K562 (cell line): ENCODE results near the gene TXNRD2. TPM values are rescaled to one million over a fixed set of nuclear protein-coding genes. Genes with fewer than 3 reads are reported as not detected.

Experiments used
- CBX5 ChIP-seq: IDR thresholded peaks from 2 replicates; pipeline ENCODE4 v1.6.1; 2014; ENCODE audit warnings: low read depth, borderline replicate concordance
- CBX8 ChIP-seq: fragments of 200-600 bp; sonication (generic); IDR thresholded peaks from 2 replicates; pipeline ENCODE4 v1.6.1; 2012; ENCODE audit warnings: borderline replicate concordance, mixed run types, low read depth, mild to moderate bottlenecking, moderate library complexity, mixed read lengths, low read length, control low read depth, inconsistent platforms; ENCODE audit not compliant: poor library complexity, severe bottlenecking; ENCODE audit errors: extremely low read depth
- GTF2A2 ChIP-seq: IDR thresholded peaks from 2 replicates; pipeline ENCODE4 v1.6.1; 2016; ENCODE audit warnings: mild to moderate bottlenecking, missing genetic modification characterization, missing compliant biosample characterization
- HBP1 ChIP-seq: fragments of 450-650 bp; formaldehyde crosslinking; IDR thresholded peaks from 2 replicates; pipeline ENCODE4 v1.4.0; 2022; ENCODE audit warnings: missing genetic modification characterization
- IRF1 ChIP-seq: sonication (generic); formaldehyde crosslinking; IDR thresholded peaks from 2 replicates; pipeline ENCODE4 v1.8.0; 2022; ENCODE audit warnings: missing genetic modification reagents, mild to moderate bottlenecking, borderline replicate concordance
- LEF1 ChIP-seq: fragments of 450-650 bp; IDR thresholded peaks from 2 replicates; pipeline ENCODE4 v1.6.1; 2016; ENCODE audit warnings: mild to moderate bottlenecking
- NRF1 ChIP-seq, 2 experiments: fragments of 450-650 bp; IDR thresholded peaks in 1 of 2; conservative IDR thresholded peaks in 1 of 2; 2 replicates each; pipeline ENCODE4 v1.6.1; 2014; ENCODE audit warnings: mild to moderate bottlenecking in 2 of 2
- POLR3A ChIP-seq: IDR thresholded peaks from 2 replicates; pipeline ENCODE4 v1.6.1; 2011; ENCODE audit warnings: borderline replicate concordance, mild to moderate bottlenecking, moderate library complexity; ENCODE audit not compliant: insufficient read length, insufficient read depth; ENCODE audit errors: extremely low read depth
- RFX1 ChIP-seq: fragments of 450-650 bp; IDR thresholded peaks from 2 replicates; pipeline ENCODE4 v1.6.1; 2016; ENCODE audit warnings: mild to moderate bottlenecking, moderate library complexity
- ZFP1 ChIP-seq: fragments of 450-650 bp; formaldehyde crosslinking; IDR thresholded peaks from 2 replicates; pipeline ENCODE4 v1.4.0; 2020; ENCODE audit warnings: mild to moderate bottlenecking, mixed read lengths
- ZFP30 ChIP-seq: fragments of 250-450 bp; sonication (Bioruptor Pico); IDR thresholded peaks from 2 replicates; pipeline ENCODE4 v1.8.0; 2022; ENCODE audit warnings: moderate library complexity, mild to moderate bottlenecking, inconsistent platforms, borderline replicate concordance
- polyA plus RNA-seq, 8 experiments: library from polyadenylated mRNA; depleted of rRNA in 4 of 8; stranded (reverse) in 5 of 8; unstranded in 3 of 8; fragments of >200 nt; fragmentation: Nextera tagmentation in 2 of 8; fragmentation: Illumina TruSeq in 1 of 8; extraction: Ambion mirVana in 2 of 8; extraction: Trizol in 1 of 8; gene quantifications; 2 replicates each; pipeline versions ENCODE4 v1.2.1 to v1.2.3, GENCODE V29; 2011 to 2014; ENCODE audit warnings: inconsistent platforms in 1 of 8, missing spikeins in 1 of 8
- total RNA-seq, 7 experiments: library from RNA; depleted of rRNA in 6 of 7; stranded (reverse); fragments of >200 nt in 6 of 7; fragmentation: Illumina TruSeq in 2 of 7; extraction: Trizol in 2 of 7; gene quantifications; 2 replicates each; pipeline versions ENCODE4 v1.2.1 to v1.2.3, GENCODE V29; 2011 to 2021; ENCODE audit warnings: low replicate concordance in 1 of 7
- TF ChIP-seq, protein P1 (sequence below): fragments of 450-650 bp; IDR thresholded peaks from 2 replicates; pipeline ENCODE4 v1.6.1; 2016; ENCODE audit warnings: low read depth
- TF ChIP-seq, protein P2 (sequence below): sonication (generic); IDR thresholded peaks from 2 replicates; pipeline ENCODE4 v1.6.1; 2016

The TXNRD2 gene
- total and polyA plus RNA-seq, 9 of the 15 experiments (the other 6 are each of a cell fraction or from before 2014, with no cell fraction given), result 3.3 to 80.2 (median 49.4) TPM

- TF ChIP-seq, protein P1, sequence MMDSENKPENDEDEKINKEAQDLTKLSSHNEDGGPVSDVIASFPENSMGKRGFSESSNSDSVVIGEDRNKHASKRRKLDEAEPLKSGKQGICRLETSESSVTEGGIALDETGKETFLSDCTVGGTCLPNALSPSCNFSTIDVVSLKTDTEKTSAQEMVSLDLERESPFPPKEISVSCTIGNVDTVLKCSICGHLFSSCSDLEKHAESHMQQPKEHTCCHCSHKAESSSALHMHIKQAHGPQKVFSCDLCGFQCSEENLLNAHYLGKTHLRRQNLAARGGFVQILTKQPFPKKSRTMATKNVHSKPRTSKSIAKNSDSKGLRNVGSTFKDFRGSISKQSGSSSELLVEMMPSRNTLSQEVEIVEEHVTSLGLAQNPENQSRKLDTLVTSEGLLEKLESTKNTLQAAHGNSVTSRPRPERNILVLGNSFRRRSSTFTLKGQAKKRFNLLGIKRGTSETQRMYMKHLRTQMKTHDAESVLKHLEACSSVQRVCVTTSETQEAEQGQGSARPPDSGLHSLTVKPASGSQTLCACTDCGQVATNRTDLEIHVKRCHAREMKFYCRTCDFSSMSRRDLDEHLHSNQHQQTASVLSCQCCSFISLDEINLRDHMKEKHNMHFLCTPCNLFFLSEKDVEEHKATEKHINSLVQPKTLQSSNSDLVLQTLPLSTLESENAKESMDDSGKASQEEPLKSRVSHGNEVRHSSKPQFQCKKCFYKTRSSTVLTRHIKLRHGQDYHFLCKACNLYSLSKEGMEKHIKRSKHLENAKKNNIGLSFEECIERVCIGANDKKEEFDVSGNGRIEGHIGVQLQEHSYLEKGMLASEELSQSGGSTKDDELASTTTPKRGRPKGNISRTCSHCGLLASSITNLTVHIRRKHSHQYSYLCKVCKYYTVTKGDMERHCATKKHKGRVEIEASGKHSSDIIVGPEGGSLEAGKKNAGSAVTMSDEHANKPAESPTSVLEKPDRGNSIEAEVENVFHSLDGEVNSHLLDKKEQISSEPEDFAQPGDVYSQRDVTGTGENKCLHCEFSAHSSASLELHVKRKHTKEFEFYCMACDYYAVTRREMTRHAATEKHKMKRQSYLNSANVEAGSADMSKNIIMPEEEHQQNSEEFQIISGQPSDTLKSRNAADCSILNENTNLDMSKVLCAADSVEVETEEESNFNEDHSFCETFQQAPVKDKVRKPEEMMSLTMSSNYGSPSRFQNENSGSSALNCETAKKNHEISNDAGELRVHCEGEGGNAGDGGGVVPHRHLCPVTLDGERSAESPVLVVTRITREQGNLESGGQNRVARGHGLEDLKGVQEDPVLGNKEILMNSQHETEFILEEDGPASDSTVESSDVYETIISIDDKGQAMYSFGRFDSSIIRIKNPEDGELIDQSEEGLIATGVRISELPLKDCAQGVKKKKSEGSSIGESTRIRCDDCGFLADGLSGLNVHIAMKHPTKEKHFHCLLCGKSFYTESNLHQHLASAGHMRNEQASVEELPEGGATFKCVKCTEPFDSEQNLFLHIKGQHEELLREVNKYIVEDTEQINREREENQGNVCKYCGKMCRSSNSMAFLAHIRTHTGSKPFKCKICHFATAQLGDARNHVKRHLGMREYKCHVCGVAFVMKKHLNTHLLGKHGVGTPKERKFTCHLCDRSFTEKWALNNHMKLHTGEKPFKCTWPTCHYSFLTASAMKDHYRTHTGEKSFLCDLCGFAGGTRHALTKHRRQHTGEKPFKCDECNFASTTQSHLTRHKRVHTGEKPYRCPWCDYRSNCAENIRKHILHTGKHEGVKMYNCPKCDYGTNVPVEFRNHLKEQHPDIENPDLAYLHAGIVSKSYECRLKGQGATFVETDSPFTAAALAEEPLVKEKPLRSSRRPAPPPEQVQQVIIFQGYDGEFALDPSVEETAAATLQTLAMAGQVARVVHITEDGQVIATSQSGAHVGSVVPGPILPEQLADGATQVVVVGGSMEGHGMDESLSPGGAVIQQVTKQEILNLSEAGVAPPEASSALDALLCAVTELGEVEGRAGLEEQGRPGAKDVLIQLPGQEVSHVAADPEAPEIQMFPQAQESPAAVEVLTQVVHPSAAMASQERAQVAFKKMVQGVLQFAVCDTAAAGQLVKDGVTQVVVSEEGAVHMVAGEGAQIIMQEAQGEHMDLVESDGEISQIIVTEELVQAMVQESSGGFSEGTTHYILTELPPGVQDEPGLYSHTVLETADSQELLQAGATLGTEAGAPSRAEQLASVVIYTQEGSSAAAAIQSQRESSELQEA, result no peak
- TF ChIP-seq HBP1 (CRISPR knock-in tag) (no peak; the same call in 1 of the 2 replicates), CBX8 (no peak), IRF1 (CRISPR knock-in tag) (no peak), LEF1 (no peak), ZFP30 (CRISPR knock-in tag) (no peak), NRF1 (conservative IDR thresholded peaks at IDR 0.05 in 1 of 2, IDR thresholded peaks at IDR 0.05 in 1 of 2) (peak; percentile 58 to 70), POLR3A (no peak), GTF2A2 (no peak; the same call in 1 of the 2 replicates), RFX1 (no peak), ZFP1 (CRISPR knock-in tag) (no peak), CBX5 (no peak)
- TF ChIP-seq, protein P2, sequence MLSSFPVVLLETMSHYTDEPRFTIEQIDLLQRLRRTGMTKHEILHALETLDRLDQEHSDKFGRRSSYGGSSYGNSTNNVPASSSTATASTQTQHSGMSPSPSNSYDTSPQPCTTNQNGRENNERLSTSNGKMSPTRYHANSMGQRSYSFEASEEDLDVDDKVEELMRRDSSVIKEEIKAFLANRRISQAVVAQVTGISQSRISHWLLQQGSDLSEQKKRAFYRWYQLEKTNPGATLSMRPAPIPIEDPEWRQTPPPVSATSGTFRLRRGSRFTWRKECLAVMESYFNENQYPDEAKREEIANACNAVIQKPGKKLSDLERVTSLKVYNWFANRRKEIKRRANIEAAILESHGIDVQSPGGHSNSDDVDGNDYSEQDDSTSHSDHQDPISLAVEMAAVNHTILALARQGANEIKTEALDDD, result no peak
Observed at GRCh38 chr22:19986410-19987341, 45.1 kb upstream of the TXNRD2 start (continued).
